Endothelial cell of umbilical vein (primary cell): ENCODE data around the gene ADAMTS12.

ENCODE experiments used
- MAX ChIP-seq: IDR thresholded peaks from 2 replicates; pipeline ENCODE4 v1.6.1; 2011; ENCODE audit not compliant: insufficient read depth, insufficient read length
- MYC ChIP-seq: IDR thresholded peaks from one replicate; pipeline ENCODE4 v1.6.1; 2011; ENCODE audit warnings: mild to moderate bottlenecking, low read depth, low read length
- POLR2A ChIP-seq: IDR thresholded peaks from 2 replicates; pipeline ENCODE4 v1.6.1; 2012; ENCODE audit warnings: low read depth, mild to moderate bottlenecking, control low read depth, low read length
- POLR2AphosphoS5 ChIP-seq: IDR thresholded peaks from 2 replicates; pipeline ENCODE4 v1.6.1; 2012; ENCODE audit warnings: low read depth, mild to moderate bottlenecking, control low read depth, low read length, moderate library complexity; ENCODE audit not compliant: insufficient read depth
- TF ChIP-seq, protein P1 (sequence below), 2 donors: IDR thresholded peaks; 1 replicate in 1 of 2; 2 replicates in 1 of 2; pipeline ENCODE4 v1.5.1; 2011; ENCODE audit warnings: low read length in 2 of 2, mild to moderate bottlenecking in 2 of 2, moderate library complexity in 2 of 2, control low read depth in 1 of 2, inconsistent platforms in 1 of 2, low read depth in 1 of 2; ENCODE audit not compliant: insufficient read depth in 1 of 2; ENCODE audit errors: extremely low read depth in 1 of 2

DNA sequence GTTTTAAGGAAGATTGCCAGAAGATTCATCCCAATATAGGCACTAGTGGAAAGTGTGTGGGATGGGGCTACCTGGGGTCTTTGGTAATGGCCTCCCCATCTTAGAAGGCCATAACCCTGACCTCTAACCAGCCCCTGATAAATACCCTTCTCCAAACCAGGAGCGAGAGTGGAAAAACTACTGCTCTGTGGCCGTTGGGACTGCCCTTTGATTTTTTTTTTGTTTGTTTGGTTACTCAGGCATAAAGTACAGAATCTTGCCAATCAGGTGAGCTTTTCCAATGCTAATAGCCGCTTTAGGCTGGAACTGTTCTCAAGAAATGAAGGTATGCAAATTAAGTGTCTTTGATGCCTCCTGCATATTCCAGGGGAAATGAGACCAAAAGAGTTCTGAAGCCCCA, 153.7 kb downstream of the ADAMTS12 start:
- TF ChIP-seq, protein P1, sequence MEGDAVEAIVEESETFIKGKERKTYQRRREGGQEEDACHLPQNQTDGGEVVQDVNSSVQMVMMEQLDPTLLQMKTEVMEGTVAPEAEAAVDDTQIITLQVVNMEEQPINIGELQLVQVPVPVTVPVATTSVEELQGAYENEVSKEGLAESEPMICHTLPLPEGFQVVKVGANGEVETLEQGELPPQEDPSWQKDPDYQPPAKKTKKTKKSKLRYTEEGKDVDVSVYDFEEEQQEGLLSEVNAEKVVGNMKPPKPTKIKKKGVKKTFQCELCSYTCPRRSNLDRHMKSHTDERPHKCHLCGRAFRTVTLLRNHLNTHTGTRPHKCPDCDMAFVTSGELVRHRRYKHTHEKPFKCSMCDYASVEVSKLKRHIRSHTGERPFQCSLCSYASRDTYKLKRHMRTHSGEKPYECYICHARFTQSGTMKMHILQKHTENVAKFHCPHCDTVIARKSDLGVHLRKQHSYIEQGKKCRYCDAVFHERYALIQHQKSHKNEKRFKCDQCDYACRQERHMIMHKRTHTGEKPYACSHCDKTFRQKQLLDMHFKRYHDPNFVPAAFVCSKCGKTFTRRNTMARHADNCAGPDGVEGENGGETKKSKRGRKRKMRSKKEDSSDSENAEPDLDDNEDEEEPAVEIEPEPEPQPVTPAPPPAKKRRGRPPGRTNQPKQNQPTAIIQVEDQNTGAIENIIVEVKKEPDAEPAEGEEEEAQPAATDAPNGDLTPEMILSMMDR (IDR thresholded peaks at IDR 0.05; ENCODE audit: extremely low read depth in 1 of 2, insufficient read depth in 1 of 2, low read depth in 1 of 2, low read length in 2 of 2): no peak
- no peak for TF ChIP-seq POLR2A
- no peak for TF ChIP-seq MYC
- TF ChIP-seq POLR2AphosphoS5: no peak
- no peak for TF ChIP-seq MAX
